Measurements from ENCODE around the gene PLCB4. TPM values are rescaled to one million over a fixed set of nuclear protein-coding genes. Genes with fewer than 3 reads are reported as not detected.

PLCB4 gene
- total and polyA plus RNA-seq, 7 experiments from 2014 or later = 0.05 to 0.09 TPM; not detected in 5

GRCh38 chr20:9082741-9083140, 13.9 kb downstream of the PLCB4 start:
- H3K36me3 Mint-ChIP-seq = no peaks in the 10 kb centered on the region
- peaks cover 0 to 4% (median 0%) of the 10 kb centered on the region in 11 donors for H3K9me3 Mint-ChIP-seq
- Histone ChIP-seq H3K4me3 (ENCODE audit: low read length) (no peak overlapping the region), H3K4me1 (ENCODE audit: control insufficient read depth in 2 of 2, insufficient read depth in 2 of 2, low read length in 2 of 2) (no peaks in the 10 kb centered on the region), H3K9me3 (ENCODE audit: control insufficient read depth in 2 of 3, low read length in 3 of 3) (no peaks in the 10 kb centered on the region), H3K27me3 (ENCODE audit: control insufficient read depth in 2 of 2, insufficient read depth in 2 of 2, low read length in 2 of 2) (no peaks in the 10 kb centered on the region), H3K36me3 (ENCODE audit: control insufficient read depth in 2 of 3, insufficient read depth in 3 of 3, low read length in 3 of 3) (no peaks in the 10 kb centered on the region), H3K27ac (ENCODE audit: low read depth, low read length) (no peak overlapping the region)
- no peaks in the 10 kb centered on the region for H3K27me3 Mint-ChIP-seq
- ChIA-PET POLR2A (no interaction called here), CTCF (no interaction called here)
- ATAC-seq (no peak), DNase-seq (no peak)
- intact Hi-C loops (cut with micrococcal nuclease) = no loop called here
- H3K4me3 Mint-ChIP-seq = no peak overlapping the region
- no peaks in the 10 kb centered on the region for H3K4me1 Mint-ChIP-seq
- no peak overlapping the region for H3K27ac Mint-ChIP-seq

- no peak for DNase-seq
- no peaks in the 10 kb centered on the region for H3K9me3 ChIP-seq (ENCODE audit: control insufficient read depth in 2 of 3, low read length in 3 of 3)
- no peak overlapping the region for H3K27ac Mint-ChIP-seq
- no peak overlapping the region for H3K27ac ChIP-seq (ENCODE audit: low read depth, low read length)
- H3K27me3 Mint-ChIP-seq = no peaks in the 10 kb centered on the region
- no peak for ATAC-seq
- H3K27me3 ChIP-seq (ENCODE audit: control insufficient read depth in 2 of 2, insufficient read depth in 2 of 2, low read length in 2 of 2) = no peaks in the 10 kb centered on the region
- no peaks in the 10 kb centered on the region for H3K4me1 Mint-ChIP-seq
- CTCF ChIA-PET = no interaction called here
- POLR2A ChIA-PET = no interaction called here
- no peak overlapping the region for H3K4me3 Mint-ChIP-seq
- H3K4me1 ChIP-seq (ENCODE audit: control insufficient read depth in 2 of 2, insufficient read depth in 2 of 2, low read length in 2 of 2) = no peaks in the 10 kb centered on the region
- H3K36me3 ChIP-seq (ENCODE audit: control insufficient read depth in 2 of 3, insufficient read depth in 3 of 3, low read length in 3 of 3) = no peaks in the 10 kb centered on the region
- intact Hi-C loops (cut with micrococcal nuclease) = no loop called here
- H3K4me3 ChIP-seq (ENCODE audit: low read length) = no peak overlapping the region
- peaks cover 0 to 4% (median 0%) of the 10 kb centered on the region in 11 donors for H3K9me3 Mint-ChIP-seq
- H3K36me3 Mint-ChIP-seq = no peaks in the 10 kb centered on the region
These were observed 18.8 kb downstream of the PLCB4 start for GRCh38 chr20:9087531-9088217.

GRCh38 chr20:9088556-9088955, 19.7 kb downstream of the PLCB4 start:
- no peaks in the 10 kb centered on the region for H3K27me3 ChIP-seq (ENCODE audit: control insufficient read depth in 2 of 2, insufficient read depth in 2 of 2, low read length in 2 of 2)
- H3K4me3 ChIP-seq (ENCODE audit: low read length) = no peak overlapping the region
- no peaks in the 10 kb centered on the region for H3K4me1 ChIP-seq (ENCODE audit: control insufficient read depth in 2 of 2, insufficient read depth in 2 of 2, low read length in 2 of 2)
- Mint-ChIP-seq H3K4me1 (no peaks in the 10 kb centered on the region), H3K36me3 (no peaks in the 10 kb centered on the region), H3K27me3 (no peaks in the 10 kb centered on the region), H3K4me3 (no peak overlapping the region), H3K27ac (no peak overlapping the region), H3K9me3 (peaks cover 0 to 4% (median 0%) of the 10 kb centered on the region in 11 donors)
- DNase-seq (no peak), ATAC-seq (no peak)
- H3K9me3 ChIP-seq (ENCODE audit: control insufficient read depth in 2 of 3, low read length in 3 of 3) = no peaks in the 10 kb centered on the region
- CTCF ChIA-PET = no interaction called here
- H3K27ac ChIP-seq (ENCODE audit: low read depth, low read length) = no peak overlapping the region
- POLR2A ChIA-PET = no interaction called here
- no peaks in the 10 kb centered on the region for H3K36me3 ChIP-seq (ENCODE audit: control insufficient read depth in 2 of 3, insufficient read depth in 3 of 3, low read length in 3 of 3)
- intact Hi-C loops (cut with micrococcal nuclease) = no loop called here

GRCh38 chr20:9092113-9092512, 23.2 kb downstream of the PLCB4 start:
- Histone ChIP-seq H3K27ac (ENCODE audit: low read depth, low read length) (no peak overlapping the region), H3K4me3 (ENCODE audit: low read length) (no peak overlapping the region), H3K27me3 (ENCODE audit: control insufficient read depth in 2 of 2, insufficient read depth in 2 of 2, low read length in 2 of 2) (no peaks in the 10 kb centered on the region), H3K4me1 (ENCODE audit: control insufficient read depth in 2 of 2, insufficient read depth in 2 of 2, low read length in 2 of 2) (no peaks in the 10 kb centered on the region), H3K9me3 (ENCODE audit: control insufficient read depth in 2 of 3, low read length in 3 of 3) (no peaks in the 10 kb centered on the region), H3K36me3 (ENCODE audit: control insufficient read depth in 2 of 3, insufficient read depth in 3 of 3, low read length in 3 of 3) (no peaks in the 10 kb centered on the region)
- DNase-seq (no peak), ATAC-seq (no peak)
- no peaks in the 10 kb centered on the region for H3K4me1 Mint-ChIP-seq
- H3K36me3 Mint-ChIP-seq = no peaks in the 10 kb centered on the region
- H3K27me3 Mint-ChIP-seq = no peaks in the 10 kb centered on the region
- POLR2A ChIA-PET = no interaction called here
- intact Hi-C loops (cut with micrococcal nuclease) = no loop called here
- CTCF ChIA-PET = no interaction called here
- H3K9me3 Mint-ChIP-seq = peaks cover 0 to 3% (median 0%) of the 10 kb centered on the region in 11 donors
- H3K27ac Mint-ChIP-seq = no peak overlapping the region
- no peak overlapping the region for H3K4me3 Mint-ChIP-seq

GRCh38 chr20:9092655-9093054, 23.8 kb downstream of the PLCB4 start:
- ATAC-seq = no peak
- Histone ChIP-seq H3K27ac (ENCODE audit: low read depth, low read length) (no peak overlapping the region), H3K4me3 (ENCODE audit: low read length) (no peak overlapping the region), H3K36me3 (ENCODE audit: control insufficient read depth in 2 of 3, insufficient read depth in 3 of 3, low read length in 3 of 3) (no peaks in the 10 kb centered on the region), H3K9me3 (ENCODE audit: control insufficient read depth in 2 of 3, low read length in 3 of 3) (no peaks in the 10 kb centered on the region), H3K27me3 (ENCODE audit: control insufficient read depth in 2 of 2, insufficient read depth in 2 of 2, low read length in 2 of 2) (no peaks in the 10 kb centered on the region), H3K4me1 (ENCODE audit: control insufficient read depth in 2 of 2, insufficient read depth in 2 of 2, low read length in 2 of 2) (no peaks in the 10 kb centered on the region)
- Mint-ChIP-seq H3K27me3 (no peaks in the 10 kb centered on the region), H3K36me3 (no peaks in the 10 kb centered on the region), H3K4me1 (no peaks in the 10 kb centered on the region), H3K27ac (no peak overlapping the region), H3K4me3 (no peak overlapping the region), H3K9me3 (peaks cover 0 to 3% (median 0%) of the 10 kb centered on the region in 11 donors)
- no peak for DNase-seq
- ChIA-PET POLR2A (no interaction called here), CTCF (no interaction called here)
- intact Hi-C loops (cut with micrococcal nuclease) = no loop called here

GRCh38 chr20:9093218-9093957, 24.5 kb downstream of the PLCB4 start:
- Histone ChIP-seq H3K27me3 (ENCODE audit: control insufficient read depth in 2 of 2, insufficient read depth in 2 of 2, low read length in 2 of 2) (no peaks in the 10 kb centered on the region), H3K36me3 (ENCODE audit: control insufficient read depth in 2 of 3, insufficient read depth in 3 of 3, low read length in 3 of 3) (no peaks in the 10 kb centered on the region), H3K27ac (ENCODE audit: low read depth, low read length) (no peak overlapping the region), H3K4me3 (ENCODE audit: low read length) (no peak overlapping the region), H3K9me3 (ENCODE audit: control insufficient read depth in 2 of 3, low read length in 3 of 3) (no peaks in the 10 kb centered on the region), H3K4me1 (ENCODE audit: control insufficient read depth in 2 of 2, insufficient read depth in 2 of 2, low read length in 2 of 2) (no peaks in the 10 kb centered on the region)
- no peaks in the 10 kb centered on the region for H3K36me3 Mint-ChIP-seq
- POLR2A ChIA-PET = no interaction called here
- H3K9me3 Mint-ChIP-seq = peaks cover 0 to 3% (median 0%) of the 10 kb centered on the region in 11 donors
- intact Hi-C loops (cut with micrococcal nuclease) = no loop called here
- H3K27ac Mint-ChIP-seq = no peak overlapping the region
- CTCF ChIA-PET = no interaction called here
- no peaks in the 10 kb centered on the region for H3K27me3 Mint-ChIP-seq
- DNase-seq (no peak), ATAC-seq (no peak)
- H3K4me1 Mint-ChIP-seq = no peaks in the 10 kb centered on the region
- H3K4me3 Mint-ChIP-seq = no peak overlapping the region

GRCh38 chr20:9099372-9099771, 30.5 kb downstream of the PLCB4 start:
- DNase-seq = no peak
- H3K27ac Mint-ChIP-seq = no peak overlapping the region
- no peaks in the 10 kb centered on the region for H3K4me1 Mint-ChIP-seq
- no peak for ATAC-seq
- H3K4me3 ChIP-seq (ENCODE audit: low read length) = no peak overlapping the region
- CTCF ChIA-PET = no interaction called here
- POLR2A ChIA-PET = no interaction called here
- H3K9me3 ChIP-seq (ENCODE audit: control insufficient read depth in 2 of 3, low read length in 3 of 3) = no peaks in the 10 kb centered on the region
- H3K36me3 ChIP-seq (ENCODE audit: control insufficient read depth in 2 of 3, insufficient read depth in 3 of 3, low read length in 3 of 3) = no peaks in the 10 kb centered on the region
- H3K9me3 Mint-ChIP-seq = peaks cover 0 to 1% (median 0%) of the 10 kb centered on the region in 11 donors
- no peaks in the 10 kb centered on the region for H3K27me3 Mint-ChIP-seq
- H3K27me3 ChIP-seq (ENCODE audit: control insufficient read depth in 2 of 2, insufficient read depth in 2 of 2, low read length in 2 of 2) = no peaks in the 10 kb centered on the region
- no peaks in the 10 kb centered on the region for H3K4me1 ChIP-seq (ENCODE audit: control insufficient read depth in 2 of 2, insufficient read depth in 2 of 2, low read length in 2 of 2)
- intact Hi-C loops (cut with micrococcal nuclease) = no loop called here
- no peak overlapping the region for H3K4me3 Mint-ChIP-seq
- no peaks in the 10 kb centered on the region for H3K36me3 Mint-ChIP-seq
- no peak overlapping the region for H3K27ac ChIP-seq (ENCODE audit: low read depth, low read length)

Measured in naive thymus-derived CD4-positive, alpha-beta T cell (primary cell).